ENCODE data around the gene UGT1A6.

DNA sequence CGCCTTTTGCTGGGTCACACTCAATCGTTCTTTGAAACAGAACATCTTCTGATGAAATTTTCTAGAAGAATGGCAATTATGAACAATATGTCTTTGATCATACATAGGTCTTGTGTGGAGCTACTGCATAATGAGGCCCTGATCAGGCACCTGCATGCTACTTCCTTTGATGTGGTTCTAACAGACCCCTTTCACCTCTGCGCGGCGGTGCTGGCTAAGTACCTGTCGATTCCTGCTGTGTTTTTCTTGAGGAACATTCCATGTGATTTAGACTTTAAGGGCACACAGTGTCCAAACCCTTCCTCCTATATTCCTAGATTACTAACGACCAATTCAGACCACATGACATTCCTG is 20.5 kb downstream of the UGT1A6 start:
- TF ChIP-seq, protein P1, sequence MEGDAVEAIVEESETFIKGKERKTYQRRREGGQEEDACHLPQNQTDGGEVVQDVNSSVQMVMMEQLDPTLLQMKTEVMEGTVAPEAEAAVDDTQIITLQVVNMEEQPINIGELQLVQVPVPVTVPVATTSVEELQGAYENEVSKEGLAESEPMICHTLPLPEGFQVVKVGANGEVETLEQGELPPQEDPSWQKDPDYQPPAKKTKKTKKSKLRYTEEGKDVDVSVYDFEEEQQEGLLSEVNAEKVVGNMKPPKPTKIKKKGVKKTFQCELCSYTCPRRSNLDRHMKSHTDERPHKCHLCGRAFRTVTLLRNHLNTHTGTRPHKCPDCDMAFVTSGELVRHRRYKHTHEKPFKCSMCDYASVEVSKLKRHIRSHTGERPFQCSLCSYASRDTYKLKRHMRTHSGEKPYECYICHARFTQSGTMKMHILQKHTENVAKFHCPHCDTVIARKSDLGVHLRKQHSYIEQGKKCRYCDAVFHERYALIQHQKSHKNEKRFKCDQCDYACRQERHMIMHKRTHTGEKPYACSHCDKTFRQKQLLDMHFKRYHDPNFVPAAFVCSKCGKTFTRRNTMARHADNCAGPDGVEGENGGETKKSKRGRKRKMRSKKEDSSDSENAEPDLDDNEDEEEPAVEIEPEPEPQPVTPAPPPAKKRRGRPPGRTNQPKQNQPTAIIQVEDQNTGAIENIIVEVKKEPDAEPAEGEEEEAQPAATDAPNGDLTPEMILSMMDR (IDR thresholded peaks at IDR 0.05): no peak
- TF ChIP-seq POLR2AphosphoS5 (IDR thresholded peaks at IDR 0.05): no peak

Data from breast epithelium (tissue), 3 donors.